Myocyte (in vitro differentiated cells): ENCODE data around the gene ANKRD65. TPM values are rescaled to one million over a fixed set of nuclear protein-coding genes. Genes with fewer than 3 reads are reported as not detected.
A peak's percentile ranks its signal among the peaks of the same experiment; 100 is the strongest.
"Not testable (repeated sequence)": the region's sequence is repeated elsewhere in the genome, so short reads cannot be mapped to it uniquely, and the experiment has no call there.

Experiments used
- DNase-seq: peaks from one replicate; pipeline ENCODE4 v3.0.0-alpha.2; 2012; ENCODE audit warnings: low read depth
- total RNA-seq: library from RNA; depleted of rRNA; stranded (reverse); fragments of >200 nt; gene quantifications from 2 replicates; pipeline ENCODE4 v1.2.3, GENCODE V29; 2014

ANKRD65 gene
- total RNA-seq, 1 donor from 2014 or later: not detected

DNA sequence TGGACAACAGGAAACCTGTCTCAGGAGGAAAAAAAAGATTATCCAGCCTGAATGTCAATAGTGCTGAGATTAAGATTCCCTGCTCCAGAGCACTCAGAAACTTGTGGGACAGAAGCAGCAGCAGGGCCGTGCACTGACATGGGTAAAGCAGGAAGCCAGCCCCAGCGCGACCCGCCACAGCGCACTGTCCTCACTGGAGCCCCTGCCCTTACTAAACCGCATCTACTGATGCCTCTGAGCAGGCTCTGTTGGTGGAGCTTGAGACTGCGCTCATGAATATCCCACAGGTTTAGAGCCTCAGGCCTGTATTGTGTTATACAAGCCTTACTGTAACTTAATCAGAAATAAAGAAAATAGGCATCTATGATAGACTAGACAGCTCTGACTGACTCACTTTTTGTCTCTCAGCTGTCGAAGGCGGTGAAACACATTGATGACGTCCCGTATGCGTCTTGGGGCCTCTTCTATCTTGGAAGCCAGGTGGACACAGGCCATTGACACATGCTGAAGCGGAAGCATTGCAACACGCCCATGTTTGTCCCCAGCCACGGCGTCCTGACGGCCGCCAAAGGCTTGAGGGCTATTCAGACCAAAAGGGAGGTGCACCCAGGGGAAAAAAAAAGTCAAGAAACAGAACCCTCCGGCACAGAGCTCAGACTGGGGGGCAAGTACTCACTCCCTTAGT lies 23.1 kb downstream of the ANKRD65 start:
- DNase-seq: peak; percentile 51

DNA sequence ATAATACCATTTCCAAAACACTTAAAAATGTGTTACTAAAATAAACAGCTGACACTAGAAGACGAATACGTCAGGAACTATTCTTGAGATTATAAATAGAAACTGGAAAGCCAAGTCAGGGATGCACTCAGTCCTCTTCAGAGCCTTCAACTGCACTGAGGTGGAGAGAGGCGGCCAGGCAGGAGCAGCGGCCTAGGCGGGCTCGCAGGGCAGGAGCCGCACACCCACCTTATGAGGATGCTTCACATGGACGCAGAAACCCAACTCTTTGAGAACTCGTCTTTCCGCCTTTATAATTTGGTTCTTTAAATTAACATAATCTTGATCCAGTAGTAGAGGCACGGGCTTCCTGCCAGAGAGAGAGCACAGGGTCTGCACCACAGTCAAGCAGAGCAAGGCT lies 25.9 kb downstream of the ANKRD65 start:
- DNase-seq: no peak

DNA sequence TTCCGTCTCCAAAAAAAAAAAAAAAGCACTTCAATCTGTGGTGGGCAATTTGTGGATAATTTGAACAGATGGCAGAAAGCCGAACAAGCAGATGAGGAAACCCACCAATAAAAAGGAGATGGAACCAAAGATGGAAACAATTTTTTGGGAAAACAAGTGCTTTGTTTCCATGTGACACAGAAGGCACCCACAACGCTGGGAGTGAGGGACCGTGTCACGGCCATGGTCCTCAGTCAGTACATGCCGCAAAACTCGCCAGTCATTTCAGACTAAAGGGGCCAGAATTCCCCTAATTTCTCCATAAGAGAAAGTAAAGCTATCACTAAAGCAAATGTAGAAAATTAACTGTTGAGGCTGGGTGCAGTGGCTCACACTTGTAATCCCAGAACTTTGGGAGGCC lies 27.0 kb downstream of the ANKRD65 start:
- no peak for DNase-seq

DNA sequence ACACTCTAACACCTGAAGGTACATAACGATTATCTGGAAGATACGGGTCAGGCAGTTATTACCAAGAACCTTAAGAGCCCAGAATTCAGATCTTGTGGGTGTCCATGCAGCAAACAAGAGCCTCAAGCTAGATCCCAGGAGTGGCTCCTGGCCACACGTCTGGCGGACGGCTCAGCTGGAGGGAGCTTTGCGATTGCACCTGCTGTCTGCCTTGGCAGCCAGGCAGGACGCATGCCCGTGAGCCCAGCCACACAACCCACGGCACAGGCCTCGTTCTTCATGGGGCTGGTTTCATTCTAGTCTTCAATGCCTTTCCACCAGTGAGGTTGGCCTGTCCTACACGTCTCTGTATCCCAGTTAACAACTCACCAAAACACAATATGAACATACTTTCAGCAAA lies 27.6 kb downstream of the ANKRD65 start:
- peak; percentile 42 for DNase-seq

DNA sequence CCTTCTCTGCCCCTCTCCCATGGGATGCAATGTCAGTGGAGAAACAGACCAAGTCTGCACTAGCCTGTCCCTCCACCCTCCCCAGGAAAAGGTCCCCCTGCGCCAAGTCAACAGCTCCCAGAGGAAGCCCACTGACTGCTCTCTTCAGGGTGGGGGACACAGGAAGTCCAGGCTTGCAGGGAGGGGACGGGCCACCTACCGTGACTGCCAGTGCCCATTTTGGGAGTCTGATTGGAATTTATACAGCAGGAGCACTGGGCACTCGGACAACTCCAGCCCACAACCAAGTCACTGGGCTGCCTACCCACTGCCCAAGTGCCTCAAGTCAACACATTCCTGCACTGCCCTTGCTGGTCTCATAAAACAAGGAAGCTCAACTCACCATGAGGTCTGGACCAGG lies 28.1 kb downstream of the ANKRD65 start:
- no peak for DNase-seq

DNA sequence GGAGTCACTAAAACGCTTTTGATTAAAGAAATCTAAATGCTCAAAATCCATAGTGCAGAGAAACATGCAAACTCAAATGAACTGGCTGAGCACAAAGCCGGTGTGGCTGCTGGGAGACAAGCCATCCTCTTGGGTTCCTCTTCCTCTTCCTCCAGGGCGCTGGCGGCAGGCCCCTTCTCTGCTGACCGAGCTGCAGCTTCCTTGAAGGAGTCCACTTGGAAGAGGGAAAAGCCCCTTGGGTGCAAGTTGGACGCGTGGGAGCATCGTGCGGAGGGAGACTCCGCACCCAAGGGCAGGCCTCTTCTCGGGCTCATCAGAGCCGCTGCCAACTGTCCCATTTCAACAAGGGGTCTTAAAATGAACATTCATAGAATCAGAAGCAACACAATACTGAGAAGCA lies 29.9 kb downstream of the ANKRD65 start:
- no peak for DNase-seq

DNA sequence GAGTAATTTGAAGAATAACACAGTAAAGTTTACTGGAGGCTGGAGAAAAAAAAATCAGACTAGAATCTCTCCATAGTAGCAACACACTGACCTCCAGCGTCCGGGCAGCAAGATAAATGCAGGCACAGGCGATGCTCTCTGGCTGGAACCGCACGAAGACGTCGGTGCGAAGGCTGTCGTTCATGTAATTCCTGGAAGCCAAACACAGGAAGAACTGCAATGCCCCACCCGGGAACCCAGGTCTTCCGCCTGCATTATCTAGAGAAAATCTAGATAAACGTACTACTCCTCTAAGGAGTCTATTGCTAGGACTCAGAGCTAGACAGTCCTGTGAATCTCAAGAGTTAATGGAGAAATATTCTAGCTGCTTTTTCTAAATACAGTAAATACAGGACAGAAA lies 30.4 kb downstream of the ANKRD65 start:
- DNase-seq: no peak

DNA sequence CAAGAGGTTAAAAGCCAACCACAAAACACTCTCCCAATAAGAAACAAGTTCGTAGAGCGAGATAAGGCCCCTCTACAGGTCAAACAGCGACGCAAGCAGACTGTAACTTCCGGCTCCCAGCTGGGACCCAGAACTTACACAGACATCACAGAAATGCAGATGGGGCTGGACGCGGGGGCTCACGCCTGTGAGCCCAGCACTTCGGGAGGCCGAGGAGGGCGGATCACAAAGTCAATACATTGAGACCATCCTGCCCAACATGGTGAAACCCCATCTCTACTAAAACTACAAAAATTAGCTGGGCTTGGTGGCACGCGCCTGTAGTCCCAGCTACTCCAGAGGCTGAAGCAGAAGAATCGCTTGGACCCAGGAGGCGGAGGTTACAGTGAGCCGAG lies 33.0 kb downstream of the ANKRD65 start:
- no peak for DNase-seq

DNA sequence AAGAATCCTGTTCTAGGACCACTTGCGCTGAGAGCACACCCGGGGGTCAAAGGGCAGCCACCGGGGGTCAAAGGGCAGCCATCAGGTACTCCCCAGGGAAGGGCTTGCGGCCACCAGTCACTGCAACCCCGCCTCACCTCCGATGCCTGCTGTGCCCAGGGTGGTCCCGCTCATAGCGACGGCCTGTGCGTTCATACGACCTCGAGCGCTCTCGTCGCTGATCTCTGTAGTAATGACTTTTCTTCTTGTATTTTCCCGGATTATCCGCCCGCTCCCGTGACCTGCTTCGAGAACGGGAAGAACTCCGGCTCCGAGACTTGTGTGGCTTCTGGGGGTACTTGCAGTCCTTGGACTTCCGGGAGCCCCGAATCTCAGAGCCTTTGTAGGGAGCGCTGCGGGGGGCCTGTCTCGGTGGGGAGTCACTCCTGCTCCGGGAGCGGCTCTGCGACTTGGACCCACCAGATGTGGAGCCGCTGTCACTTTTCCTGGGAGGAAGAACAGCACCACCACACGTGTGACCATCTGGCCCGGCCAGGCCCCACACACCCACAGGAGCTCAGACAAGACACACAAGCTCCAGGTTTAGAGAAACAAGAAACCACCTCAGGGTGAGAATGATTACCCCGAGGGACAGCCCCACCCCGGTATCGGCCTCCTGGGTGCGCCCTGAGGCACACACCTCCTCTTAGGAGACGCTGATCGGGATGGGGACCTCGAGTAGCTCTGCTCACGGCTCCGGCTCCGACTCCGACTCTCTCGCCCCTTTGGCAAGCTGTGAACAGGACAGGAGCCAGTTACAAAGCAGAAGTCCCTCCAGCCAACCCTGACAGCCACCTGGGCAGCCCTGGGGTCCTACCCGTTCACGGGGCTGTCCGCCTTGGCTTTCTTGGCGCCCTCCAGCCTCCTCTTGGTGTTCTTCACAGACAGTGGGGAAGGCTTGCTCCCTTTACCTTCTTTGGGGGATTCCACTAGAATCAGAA lies 33.7 kb downstream of the ANKRD65 start:
- no peak for DNase-seq

DNA sequence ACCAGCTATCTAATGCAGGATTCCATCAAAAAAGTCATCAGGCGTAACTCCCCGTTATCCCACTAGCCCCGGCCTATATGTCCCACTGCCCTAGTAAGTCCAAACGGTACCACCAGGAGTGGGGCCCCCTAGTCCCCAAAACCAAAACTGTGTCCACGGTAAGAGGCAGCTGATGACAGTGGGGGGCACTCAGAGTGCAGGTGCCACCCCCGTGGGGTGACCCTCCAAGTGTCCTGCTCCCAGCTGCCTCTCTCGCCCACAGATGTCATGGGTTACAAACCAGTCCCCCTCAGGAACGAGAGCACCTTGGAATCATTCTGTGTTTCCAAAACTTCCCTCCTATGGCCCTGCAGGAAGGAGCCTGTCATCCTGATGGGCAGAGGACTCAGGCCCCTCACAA lies 35.1 kb downstream of the ANKRD65 start:
- DNase-seq: no peak

DNA sequence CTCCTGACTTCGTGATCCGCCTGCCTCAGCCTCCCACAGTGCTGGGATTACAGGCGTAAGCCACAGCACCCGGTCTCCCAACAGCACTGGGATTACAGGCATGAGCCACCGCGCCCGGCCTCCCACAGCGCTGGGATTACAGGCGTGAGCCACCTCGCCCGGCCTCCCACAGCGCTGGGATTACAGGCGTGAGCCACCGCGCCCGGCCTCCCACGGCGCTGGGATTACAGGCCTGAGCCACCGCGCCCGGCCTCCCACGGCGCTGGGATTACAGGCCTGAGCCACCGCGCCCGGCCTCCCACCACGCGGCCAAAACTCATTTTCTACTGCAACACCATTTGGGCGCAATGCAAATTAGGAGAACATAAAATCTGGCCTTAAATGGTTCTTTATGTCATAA lies 35.7 kb downstream of the ANKRD65 start:
- not testable (repeated sequence) for DNase-seq

DNA sequence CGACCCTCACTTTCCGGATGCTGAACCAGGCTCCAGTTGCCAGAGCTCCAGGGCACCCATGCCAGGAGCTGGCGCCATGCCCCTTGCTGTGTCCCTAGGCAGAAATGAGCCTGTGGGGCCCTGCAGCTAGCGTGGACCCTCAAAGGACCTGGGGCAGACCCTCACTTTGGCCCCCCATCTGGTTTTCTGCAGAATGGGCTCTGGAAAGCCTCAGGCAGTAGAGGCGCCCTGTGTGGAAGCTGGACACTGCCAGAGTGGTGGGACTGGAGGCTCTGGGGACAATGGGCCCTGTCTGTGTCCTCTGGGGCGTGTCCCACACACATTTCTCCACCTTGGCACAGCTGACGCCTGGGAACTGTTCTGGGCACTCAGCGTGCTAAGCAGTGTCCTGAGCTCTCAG lies 39.8 kb downstream of the ANKRD65 start:
- DNase-seq: no peak

DNA sequence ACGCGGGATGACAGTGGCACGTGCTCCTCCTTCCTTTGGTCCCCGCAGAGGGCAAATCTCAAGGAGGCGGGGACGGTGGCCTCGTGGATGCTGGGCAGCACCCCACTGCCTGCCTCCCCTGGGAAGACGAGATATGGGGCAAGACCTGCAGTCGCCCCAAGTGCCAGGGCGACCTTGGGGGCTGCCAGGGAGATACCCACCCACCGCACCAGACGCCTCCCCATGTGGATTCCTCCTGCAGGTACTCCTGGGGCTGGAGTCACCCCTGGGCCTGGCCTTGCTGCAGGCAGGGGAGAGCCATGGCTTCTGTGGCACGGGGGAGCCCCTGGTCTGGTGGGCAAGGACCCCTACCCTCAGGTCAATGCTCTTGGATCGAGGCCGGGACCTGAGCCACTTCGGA lies 40.2 kb downstream of the ANKRD65 start:
- DNase-seq: no peak

DNA sequence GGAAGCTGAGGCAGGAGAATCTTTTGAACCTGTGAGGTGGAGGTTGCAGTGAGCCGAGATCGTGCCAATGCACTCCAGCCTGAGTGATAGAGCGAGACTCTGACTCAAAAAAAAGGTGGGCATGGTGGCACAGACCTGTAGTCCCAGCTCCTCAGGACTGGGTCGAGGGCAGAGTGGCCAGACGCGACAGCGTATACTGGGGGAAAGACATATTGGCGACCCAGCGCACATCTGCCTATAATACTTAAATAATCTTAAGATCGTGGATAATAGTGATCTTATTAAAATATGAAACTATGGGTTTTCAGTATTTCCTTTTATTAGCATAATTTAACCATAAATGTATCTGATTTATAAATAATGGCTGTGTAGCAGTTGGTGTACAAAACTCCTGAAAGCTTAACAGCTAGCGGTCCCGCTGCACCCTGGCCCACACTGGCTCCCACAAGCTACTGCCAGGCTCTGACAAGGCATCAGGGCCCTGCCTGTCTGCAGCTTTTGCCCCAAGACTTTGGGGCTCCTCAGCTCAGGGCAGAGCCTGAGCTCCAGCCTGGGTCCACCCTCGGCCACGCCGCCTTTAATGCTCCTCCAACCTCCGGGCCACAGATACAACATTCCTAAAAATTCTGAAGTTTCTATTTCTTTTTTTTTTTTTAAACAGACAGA lies 43.4 kb downstream of the ANKRD65 start:
- DNase-seq: no peak

DNA sequence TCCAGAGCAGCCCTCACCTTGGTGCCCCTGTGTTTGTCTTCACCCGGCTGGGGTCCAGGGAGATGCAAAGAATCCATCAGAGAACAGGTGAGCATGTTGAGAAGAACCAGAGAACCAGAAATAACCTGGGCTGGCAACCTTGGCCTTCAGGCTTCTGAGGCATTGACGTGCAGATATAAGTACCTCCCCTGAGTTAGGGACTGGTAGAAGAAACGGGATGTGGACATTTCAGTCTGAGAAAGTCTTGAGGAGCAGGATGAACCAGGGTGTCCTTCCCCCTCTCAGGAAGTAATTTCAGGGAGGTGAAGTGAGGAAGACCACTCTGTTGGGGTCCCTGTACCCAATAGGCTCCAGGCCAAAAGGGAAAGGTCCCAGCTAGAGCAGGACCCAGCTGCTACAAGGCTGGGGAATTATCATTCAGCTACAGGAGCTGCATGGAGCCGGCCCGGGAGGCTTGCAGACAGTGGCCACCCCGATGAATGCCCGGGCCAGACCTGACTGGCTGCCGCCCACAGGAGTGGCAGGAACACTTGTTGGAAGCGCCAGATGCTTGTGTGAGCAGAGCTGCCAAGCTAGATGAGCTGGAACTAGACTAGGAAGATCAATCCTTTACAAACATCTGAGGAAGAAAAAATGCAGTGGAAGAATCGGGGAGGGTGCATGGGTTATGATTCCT lies 44.4 kb downstream of the ANKRD65 start:
- peak; percentile 24 for DNase-seq

DNA sequence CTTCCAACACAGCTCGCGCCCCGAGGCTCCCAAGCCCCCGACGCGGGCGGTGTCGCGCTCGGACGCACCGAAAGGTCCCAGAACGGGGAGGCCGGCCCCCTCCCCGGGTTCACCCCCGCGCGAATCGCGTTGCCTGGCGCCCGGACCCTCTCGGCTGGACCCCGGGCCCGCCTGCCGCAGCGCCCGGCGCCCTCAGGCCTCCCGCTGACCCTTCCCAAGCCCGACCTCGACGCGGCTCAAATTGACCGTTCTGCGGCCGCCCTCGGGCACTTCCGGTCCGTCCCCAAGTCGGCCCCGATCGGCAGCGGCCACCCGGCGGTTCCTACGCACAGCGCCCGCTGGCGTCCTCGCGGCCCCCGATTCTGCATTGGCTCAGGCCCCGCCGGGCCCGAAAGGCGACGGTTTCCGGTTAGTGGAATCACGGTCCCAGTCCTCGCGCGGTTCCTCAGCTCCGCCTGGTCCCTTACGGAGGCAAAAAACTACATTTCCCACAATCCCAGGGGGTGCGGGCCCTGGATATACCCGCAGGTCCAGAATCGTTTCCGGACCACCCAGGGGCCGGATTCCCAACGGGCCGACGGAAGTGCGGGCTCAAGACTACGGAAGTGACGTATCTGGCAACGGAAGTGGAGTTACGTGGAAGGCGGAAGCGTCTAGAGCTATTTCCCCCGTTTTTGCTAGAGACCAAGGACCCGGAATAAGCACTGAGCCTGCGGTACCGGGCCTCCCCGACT lies 46.0 kb downstream of the ANKRD65 start, which contains the start of gene AURKAIP1:
AURKAIP1 (minus strand) TSS at position 279 of the 734 bp plus-strand sequence. CDS start 451 bp downstream, outside the sequence.
- DNase-seq: peak; percentile 100

DNA sequence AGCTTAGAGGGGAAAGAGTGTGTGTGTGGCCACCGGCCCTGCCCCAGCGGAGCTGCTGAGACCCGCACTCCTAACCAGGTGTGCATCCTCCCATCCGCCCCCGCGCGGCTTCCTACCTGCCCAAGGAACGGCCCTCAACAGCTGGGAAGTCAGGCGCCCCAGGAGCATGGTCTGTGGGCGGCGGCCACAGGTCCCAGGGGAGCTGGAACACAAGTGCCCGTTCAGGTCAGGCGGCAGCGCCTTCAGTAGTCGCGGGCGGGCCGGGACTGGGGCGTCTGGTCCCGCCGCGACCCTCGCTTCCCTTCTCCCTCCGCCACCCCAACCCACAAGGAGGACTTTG lies 46.5 kb downstream of the ANKRD65 start:
- peak; percentile 34 for DNase-seq

DNA sequence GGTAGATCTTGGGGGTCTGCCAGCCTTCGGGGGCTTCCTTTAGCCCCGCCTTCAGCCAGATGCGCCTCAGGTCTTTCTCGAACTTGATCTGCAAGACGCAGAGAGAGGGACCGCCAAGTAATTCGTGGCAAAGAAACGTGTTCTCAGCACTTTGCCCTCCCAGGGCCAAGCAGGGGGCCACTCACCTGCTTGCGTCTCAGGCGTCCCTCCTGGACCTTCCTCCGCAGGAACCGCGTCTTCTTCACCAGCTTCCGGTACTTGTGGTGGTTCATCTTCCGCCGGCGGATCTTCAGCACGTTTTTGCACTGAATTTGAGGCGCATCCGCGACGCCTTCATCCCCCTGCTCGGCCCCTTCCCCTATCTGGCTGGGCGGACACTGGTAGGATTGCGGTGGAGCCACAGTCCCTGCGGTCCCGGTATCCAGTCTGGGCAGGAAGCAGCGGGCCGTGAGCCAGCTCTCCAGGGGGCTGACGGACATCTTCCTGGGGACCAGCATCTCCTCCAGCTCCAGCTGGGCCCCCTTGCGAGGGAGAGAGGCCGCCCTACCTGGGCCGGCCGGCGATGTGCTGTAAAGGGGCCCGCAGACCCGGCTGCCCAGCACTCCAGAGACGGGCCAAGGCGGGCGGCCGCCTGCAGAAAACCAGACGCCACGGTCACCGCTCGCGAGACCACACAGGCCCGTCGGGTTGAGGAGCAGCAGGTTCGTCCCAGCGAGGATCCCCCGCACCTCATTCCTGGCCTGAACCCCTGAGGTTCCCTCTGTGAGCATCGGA lies 47.1 kb downstream of the ANKRD65 start:
- no peak for DNase-seq

DNA sequence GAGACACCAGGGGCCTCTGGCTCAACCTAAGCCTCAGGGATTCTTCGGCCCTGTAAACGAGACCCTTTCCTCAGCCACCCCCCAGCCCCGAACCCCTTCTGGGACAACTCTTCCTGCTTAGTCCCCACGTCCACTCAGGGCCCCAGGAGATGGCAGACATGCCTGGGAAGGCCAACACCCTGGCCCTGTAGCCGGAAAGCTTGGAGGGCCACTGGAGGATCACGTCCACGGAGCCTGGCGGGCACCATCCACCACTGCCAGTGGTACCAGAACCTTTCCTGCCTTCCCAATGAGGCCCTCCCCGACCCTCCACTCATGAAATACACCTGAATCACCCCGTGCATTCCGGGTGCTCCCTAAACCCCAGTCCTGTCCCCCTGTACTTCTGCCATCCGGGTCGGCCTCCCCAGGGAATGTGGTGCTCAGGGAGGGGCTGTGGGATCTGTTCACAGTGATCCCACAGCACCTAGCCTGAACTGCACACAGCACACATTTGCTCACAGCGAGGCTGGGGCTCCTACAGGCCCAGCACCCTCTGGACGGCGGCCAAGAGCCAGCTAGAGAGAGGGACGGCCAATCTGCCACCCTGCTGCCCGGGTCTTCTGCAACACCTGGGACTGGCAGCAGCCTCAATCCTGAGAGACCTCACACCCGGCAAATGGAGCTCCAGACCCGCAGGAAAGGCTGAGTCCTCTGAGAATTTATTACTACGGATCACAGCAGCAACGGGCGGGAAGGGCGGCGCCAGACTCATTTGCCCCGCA lies 47.8 kb downstream of the ANKRD65 start:
- no peak for DNase-seq
